Urinary bladder (tissue), 4 donors: ENCODE data around the gene ANKH. TPM values are rescaled to one million over a fixed set of nuclear protein-coding genes. Genes with fewer than 3 reads are reported as not detected.

Experiments used
- DNase-seq: peaks from one replicate; pipeline ENCODE4 v3.0.0-alpha.2; 2015; ENCODE audit errors: extremely low spot score
- H3K27ac ChIP-seq: one replicate; pipeline ENCODE4 v1.5.1; 2013; ENCODE audit warnings: low read depth, mild to moderate bottlenecking, moderate library complexity
- H3K36me3 ChIP-seq: one replicate; pipeline ENCODE4 v1.6.1; 2013; ENCODE audit warnings: mild to moderate bottlenecking, moderate library complexity; ENCODE audit not compliant: insufficient read depth
- H3K4me1 ChIP-seq: one replicate; pipeline ENCODE4 v1.6.1; 2013; ENCODE audit warnings: mild to moderate bottlenecking, moderate library complexity; ENCODE audit not compliant: insufficient read depth
- H3K4me3 ChIP-seq: one replicate; pipeline ENCODE4 v1.5.1; 2013; ENCODE audit warnings: low read depth, low read length
- WGBS: extraction: QIAGEN DNeasy Blood & Tissue Kit; methylation state at CpG from one replicate; pipeline ENCODE4 v1.1.7; 2013; 5-methylcytosine and 5-hydroxymethylcytosine counted together
- polyA plus RNA-seq: library from polyadenylated mRNA; stranded (reverse); fragments of 200-250 nt; gene quantifications from one replicate; pipeline ENCODE4 v1.2.3, GENCODE V29; 2013
- total RNA-seq: library from RNA; depleted of rRNA; stranded (reverse); fragments of >200 nt; gene quantifications from one replicate; pipeline ENCODE4 v1.2.3, GENCODE V29; 2014
- donor health status: healthy with polysubstance abuse.
- donor health status: healthy.

ANKH gene
- total and polyA plus RNA-seq, 2 donors: 18.1 to 23.0 TPM

GRCh38 chr5:14674983-14675854 lies 196.4 kb downstream of the ANKH start:
- WGBS: 85% methylated on average over 8 of the region's 8 CpGs
- Histone ChIP-seq H3K36me3 (peaks cover 6% of the 10 kb centered on the region), H3K4me3 (no peak overlapping the region), H3K4me1 (no peaks in the 10 kb centered on the region), H3K27ac (peak overlapping the region; percentile 32)
- DNase-seq: no peak

- Histone ChIP-seq H3K4me3 (no peak overlapping the region), H3K36me3 (peaks cover 6% of the 10 kb centered on the region), H3K4me1 (no peaks in the 10 kb centered on the region), H3K27ac (no peak overlapping the region)
- WGBS: 82% methylated on average over 3 of the region's 3 CpGs
- no peak for DNase-seq
Measured at GRCh38 chr5:14673443-14673842, 198.1 kb downstream of the ANKH start.

GRCh38 chr5:14672484-14673394 lies 198.8 kb downstream of the ANKH start:
- Histone ChIP-seq H3K36me3 (peaks cover 6% of the 10 kb centered on the region), H3K4me1 (no peaks in the 10 kb centered on the region), H3K27ac (no peak overlapping the region), H3K4me3 (no peak overlapping the region)
- 77% methylated on average over 9 of the region's 9 CpGs for WGBS
- no peak for DNase-seq

GRCh38 chr5:14672082-14672481 lies 199.5 kb downstream of the ANKH start:
- H3K4me3 ChIP-seq: no peak overlapping the region
- no peak for DNase-seq
- H3K4me1 ChIP-seq: no peaks in the 10 kb centered on the region
- no peak overlapping the region for H3K27ac ChIP-seq
- peaks cover 6% of the 10 kb centered on the region for H3K36me3 ChIP-seq
- 80% methylated on average over 4 of the region's 4 CpGs for WGBS

GRCh38 chr5:14671414-14671813 lies 200.2 kb downstream of the ANKH start:
- DNase-seq: no peak
- no peaks in the 10 kb centered on the region for H3K4me1 ChIP-seq
- 43% methylated on average over 2 of the region's 2 CpGs for WGBS
- no peak overlapping the region for H3K4me3 ChIP-seq
- H3K27ac ChIP-seq: no peak overlapping the region
- peaks cover 6% of the 10 kb centered on the region for H3K36me3 ChIP-seq

- WGBS: 85% methylated on average over 1 of the region's 1 CpG
- H3K36me3 ChIP-seq: no peaks in the 10 kb centered on the region
- H3K4me1 ChIP-seq: no peaks in the 10 kb centered on the region
- no peak for DNase-seq
- no peak overlapping the region for H3K4me3 ChIP-seq
- no peak overlapping the region for H3K27ac ChIP-seq
Measured at GRCh38 chr5:14669975-14670374, 201.6 kb downstream of the ANKH start.

- Histone ChIP-seq H3K4me3 (no peak overlapping the region), H3K36me3 (no peaks in the 10 kb centered on the region), H3K4me1 (no peaks in the 10 kb centered on the region), H3K27ac (no peak overlapping the region)
- DNase-seq: no peak
- 92% methylated on average over 5 of the region's 5 CpGs for WGBS
Measured at GRCh38 chr5:14669415-14669814, 202.2 kb downstream of the ANKH start.

GRCh38 chr5:14668181-14668591 lies 203.4 kb downstream of the ANKH start:
- WGBS: 85% methylated on average over 5 of the region's 5 CpGs
- Histone ChIP-seq H3K27ac (no peak overlapping the region), H3K4me3 (no peak overlapping the region)

GRCh38 chr5:14667770-14668169 lies 203.8 kb downstream of the ANKH start:
- no peak for DNase-seq
- 96% methylated on average over 1 of the region's 1 CpG for whole genome bisulfite sequencing
- Histone ChIP-seq H3K4me3 (no peak overlapping the region), H3K27ac (no peak overlapping the region), H3K4me1 (no peaks in the 10 kb centered on the region), H3K36me3 (no peaks in the 10 kb centered on the region)

More at GRCh38 chr5:14668181-14668591, 203.4 kb downstream of the ANKH start:
- Histone ChIP-seq H3K36me3 (no peaks in the 10 kb centered on the region), H3K4me1 (no peaks in the 10 kb centered on the region)
- DNase-seq: no peak

- no peaks in the 10 kb centered on the region for H3K4me1 ChIP-seq
- 87% methylated on average over 8 of the region's 8 CpGs for WGBS
- no peaks in the 10 kb centered on the region for H3K36me3 ChIP-seq
- H3K4me3 ChIP-seq: no peak overlapping the region
- no peak for DNase-seq
- no peak overlapping the region for H3K27ac ChIP-seq
Measured at GRCh38 chr5:14667290-14667689, 204.3 kb downstream of the ANKH start.

- no peak for DNase-seq
- Histone ChIP-seq H3K4me1 (peaks cover under 1% of the 10 kb centered on the region), H3K36me3 (no peaks in the 10 kb centered on the region), H3K4me3 (no peak overlapping the region), H3K27ac (no peak overlapping the region)
- 58% methylated on average over 2 of the region's 2 CpGs for WGBS
Measured at GRCh38 chr5:14666357-14666756, 205.2 kb downstream of the ANKH start.

GRCh38 chr5:14665949-14666348 lies 205.6 kb downstream of the ANKH start:
- Histone ChIP-seq H3K4me3 (no peak overlapping the region), H3K4me1 (peaks cover 3% of the 10 kb centered on the region), H3K27ac (no peak overlapping the region), H3K36me3 (no peaks in the 10 kb centered on the region)
- 30% methylated on average over 7 of the region's 7 CpGs for WGBS
- no peak for DNase-seq

- peak overlapping the region; percentile 95 for H3K4me3 ChIP-seq
- DNase-seq: no peak
- peak overlapping the region; percentile 95 for H3K27ac ChIP-seq
- WGBS: 1% methylated on average over 21 of the region's 21 CpGs
- peaks cover 3% of the 10 kb centered on the region for H3K4me1 ChIP-seq
- H3K36me3 ChIP-seq: no peaks in the 10 kb centered on the region
Measured at GRCh38 chr5:14665101-14665822, 206.3 kb downstream of the ANKH start.
